H1 (cell line): ENCODE data around the gene PBX1. TPM values are rescaled to one million over a fixed set of nuclear protein-coding genes. Genes with fewer than 3 reads are reported as not detected.

ENCODE experiments used
- CTCF ChIA-PET: fragments of 300-600 bp; sonication (Branson Sonifier 250); formaldehyde crosslinking; loops from one replicate; lab custom pipeline; 2021; ENCODE audit not compliant: partially characterized antibody; lab: Charles Lee
- POLR2A ChIA-PET: fragments of 300-600 bp; sonication (Branson Sonifier 250); formaldehyde crosslinking; loops from one replicate; lab custom pipeline; 2021; ENCODE audit warnings: inconsistent platforms; ENCODE audit not compliant: partially characterized antibody; lab: Charles Lee
- DNase-seq, 2 experiments: peaks; one replicate each; pipeline versions ENCODE4 v3.0.0 to v3.0.0-alpha.2; 2010 to 2022; ENCODE audit warnings: low spot score in 2 of 2, low read depth in 1 of 2, mixed read lengths in 1 of 2
- FAIRE-seq: peaks from 2 replicates; lab custom pipeline; 2011; peaks lifted over from hg19 to GRCh38; lab: Jason Lieb, UNC
- H2AFZ ChIP-seq: 2 replicates; pipeline ENCODE4 v1.8.1; 2012; ENCODE audit warnings: low read length, inconsistent platforms
- H2AK5ac ChIP-seq: 2 replicates; pipeline ENCODE4 v1.6.1; 2013; ENCODE audit warnings: low read depth, low read length
- H2BK120ac ChIP-seq: replicated peaks from 2 replicates; pipeline ENCODE3; 2013; ENCODE audit warnings: low read depth, low read length, inconsistent platforms
- H2BK12ac ChIP-seq: 2 replicates; pipeline ENCODE4 v1.6.1; 2013; ENCODE audit warnings: low read depth, low read length
- H2BK15ac ChIP-seq: 2 replicates; pipeline ENCODE4 v1.6.1; 2013; ENCODE audit warnings: low read length
- H2BK20ac ChIP-seq: 2 replicates; pipeline ENCODE4 v1.6.1; 2013; ENCODE audit warnings: low read length
- H2BK5ac ChIP-seq: 2 replicates; pipeline ENCODE4 v1.6.1; 2013; ENCODE audit warnings: low read depth, low read length
- H3K14ac ChIP-seq: 2 replicates; pipeline ENCODE4 v1.6.1; 2013; ENCODE audit warnings: inconsistent platforms; ENCODE audit not compliant: insufficient read length
- H3K18ac ChIP-seq: 2 replicates; pipeline ENCODE4 v1.6.1; 2013; ENCODE audit warnings: low read length; ENCODE audit errors: extremely low read depth
- H3K23ac ChIP-seq: 2 replicates; pipeline ENCODE4 v1.6.1; 2013; ENCODE audit warnings: inconsistent platforms; ENCODE audit not compliant: insufficient read length
- H3K23me2 ChIP-seq: 2 replicates; pipeline ENCODE4 v1.6.1; 2013; ENCODE audit warnings: low read depth, low read length
- H3K27ac ChIP-seq: 2 replicates; pipeline ENCODE4 v1.6.1; 2011; ENCODE audit warnings: low read depth, low read length, inconsistent platforms
- H3K27me3 ChIP-seq, 4 experiments: replicated peaks in 1 of 4; 1 replicate in 1 of 4; 2 replicates in 3 of 4; pipeline versions ENCODE4 v1.6.1 to v1.8.1; 2011 to 2013; ENCODE audit warnings: low read length in 3 of 4, mild to moderate bottlenecking in 3 of 4, inconsistent platforms in 2 of 4, mixed read lengths in 2 of 4, moderate library complexity in 1 of 4; ENCODE audit not compliant: control insufficient read depth in 3 of 4, insufficient read depth in 3 of 4; ENCODE audit errors: extremely low read depth in 1 of 4
- H3K36me3 ChIP-seq, 4 experiments: 2 replicates each; pipeline versions ENCODE4 v1.6.1 to v1.8.1; 2011 to 2013; ENCODE audit warnings: mild to moderate bottlenecking in 4 of 4, low read length in 3 of 4, moderate library complexity in 2 of 4, control low read depth in 1 of 4, inconsistent platforms in 1 of 4; ENCODE audit not compliant: insufficient read depth in 4 of 4, control insufficient read depth in 2 of 4
- H3K4ac ChIP-seq: replicated peaks from 2 replicates; pipeline ENCODE3; 2013; ENCODE audit warnings: low read length, low read depth, mixed read lengths, inconsistent platforms; ENCODE audit not compliant: insufficient read length
- H3K4me1 ChIP-seq, 4 experiments: replicated peaks in 1 of 4; 1 replicate in 1 of 4; 2 replicates in 3 of 4; pipeline versions ENCODE4 v1.6.1 to v1.8.1; 2011 to 2013; ENCODE audit warnings: low read length in 3 of 4, inconsistent platforms in 2 of 4, mixed read lengths in 1 of 4; ENCODE audit not compliant: insufficient read depth in 4 of 4, control insufficient read depth in 3 of 4
- H3K4me2 ChIP-seq, 2 experiments: 2 replicates each; pipeline versions ENCODE4 v1.6.1 to v1.8.1; 2011 to 2013; ENCODE audit warnings: low read depth in 2 of 2, low read length in 2 of 2, control low read depth in 1 of 2, inconsistent platforms in 1 of 2, mild to moderate bottlenecking in 1 of 2; ENCODE audit not compliant: insufficient read depth in 1 of 2
- H3K4me3 ChIP-seq, 4 experiments: fragments of 200-600, 300-600 bp in 1 of 4; sonication (generic), shearing (Covaris generic), sonication (Bioruptor Twin) in 1 of 4; 2 replicates each; pipeline versions ENCODE4 v1.5.1 to v1.8.1; 2011 to 2016; ENCODE audit warnings: low read length in 4 of 4, low read depth in 3 of 4, control low read depth in 2 of 4, inconsistent platforms in 2 of 4, mild to moderate bottlenecking in 2 of 4, mixed read lengths in 1 of 4, moderate library complexity in 1 of 4; ENCODE audit not compliant: insufficient read depth in 2 of 4; ENCODE audit errors: extremely low read depth in 1 of 4
- H3K56ac ChIP-seq: replicated peaks from 2 replicates; pipeline ENCODE3; 2013; ENCODE audit warnings: low read depth, mild to moderate bottlenecking, mixed read lengths, low read length, inconsistent platforms; ENCODE audit not compliant: insufficient read length
- H3K79me1 ChIP-seq: 2 replicates; pipeline ENCODE4 v1.6.1; 2013; ENCODE audit warnings: low read depth, low read length, control low read depth
- H3K79me2 ChIP-seq, 2 experiments: 2 replicates each; pipeline versions ENCODE4 v1.6.1 to v1.8.1; 2012 to 2013; ENCODE audit warnings: low read length in 2 of 2, mild to moderate bottlenecking in 2 of 2, inconsistent platforms in 1 of 2; ENCODE audit not compliant: insufficient read depth in 2 of 2, control insufficient read depth in 1 of 2
- H3K9ac ChIP-seq, 4 experiments: replicated peaks in 1 of 4; 1 replicate in 1 of 4; 2 replicates in 3 of 4; pipeline versions ENCODE4 v1.6.1 to v1.8.1; 2011 to 2013; ENCODE audit warnings: low read depth in 3 of 4, low read length in 3 of 4, control low read depth in 2 of 4, mild to moderate bottlenecking in 2 of 4, moderate library complexity in 2 of 4, inconsistent platforms in 1 of 4; ENCODE audit errors: extremely low read depth in 1 of 4
- H3K9me3 ChIP-seq, 2 experiments: 2 replicates each; pipeline versions ENCODE4 v1.6.1 to v1.8.1; 2012 to 2013; ENCODE audit warnings: mild to moderate bottlenecking in 2 of 2, moderate library complexity in 2 of 2, control low read depth in 1 of 2, inconsistent platforms in 1 of 2, low read depth in 1 of 2, low read length in 1 of 2, mixed read lengths in 1 of 2; ENCODE audit not compliant: insufficient read depth in 2 of 2
- H4K20me1 ChIP-seq, 2 experiments: replicated peaks in 1 of 2; 2 replicates each; pipeline versions ENCODE3 to v1.8.1; 2011 to 2013; ENCODE audit warnings: inconsistent platforms in 2 of 2, low read length in 2 of 2, mild to moderate bottlenecking in 1 of 2; ENCODE audit not compliant: insufficient read depth in 2 of 2, control insufficient read depth in 1 of 2
- H4K5ac ChIP-seq: 2 replicates; pipeline ENCODE4 v1.6.1; 2013; ENCODE audit warnings: low read length, low read depth, mixed read lengths, inconsistent platforms; ENCODE audit not compliant: insufficient read length
- H4K8ac ChIP-seq: 2 replicates; pipeline ENCODE4 v1.8.0; 2013; ENCODE audit warnings: mild to moderate bottlenecking, moderate library complexity, low read length, inconsistent platforms; ENCODE audit not compliant: insufficient read depth; ENCODE audit errors: extremely low read depth
- H4K91ac ChIP-seq: replicated peaks from 2 replicates; pipeline ENCODE3; 2013; ENCODE audit warnings: low read length, mixed read lengths, inconsistent platforms; ENCODE audit not compliant: insufficient read length
- CTBP2 ChIP-seq: IDR thresholded peaks from 2 replicates; pipeline ENCODE4 v1.7.0; 2011; ENCODE audit warnings: borderline replicate concordance, mild to moderate bottlenecking, moderate library complexity, mixed read lengths, low read length; ENCODE audit not compliant: insufficient read depth, insufficient read length
- HDAC2 ChIP-seq, 2 experiments: fragments of 300-600 bp in 1 of 2; sonication (generic) in 1 of 2; IDR thresholded peaks; 2 replicates each; pipeline ENCODE4 v1.6.1; 2011 to 2012; ENCODE audit warnings: low read depth in 2 of 2, low read length in 2 of 2, mild to moderate bottlenecking in 2 of 2, moderate library complexity in 2 of 2, borderline replicate concordance in 1 of 2, inconsistent platforms in 1 of 2
- polyA plus RNA-seq, 7 experiments: library from polyadenylated mRNA; depleted of rRNA in 3 of 7; stranded (reverse) in 5 of 7; unstranded in 2 of 7; fragments of >200 nt in 5 of 7; fragments of 200-250 nt in 2 of 7; gene quantifications; 1 replicate in 5 of 7; 2 replicates in 1 of 7; 4 replicates in 1 of 7; pipeline versions ENCODE4 v1.2.1 to v1.2.3, GENCODE V29; 2011 to 2013; ENCODE audit warnings: missing spikeins in 2 of 7, mixed read lengths in 2 of 7
- total RNA-seq: library from RNA; stranded (reverse); fragmentation: NEBNext Ultra II Directional; extraction: Animal tissue kit (Norgen Biotek cat#: 25700); gene quantifications from 2 replicates; pipeline ENCODE4 v1.2.1, GENCODE V29; 2021

PBX1 gene
- total and polyA plus RNA-seq, 2 of the 8 experiments (the other 6 are each of a cell fraction or from before 2014, with no cell fraction given) = 87.4 to 124 TPM

DNA sequence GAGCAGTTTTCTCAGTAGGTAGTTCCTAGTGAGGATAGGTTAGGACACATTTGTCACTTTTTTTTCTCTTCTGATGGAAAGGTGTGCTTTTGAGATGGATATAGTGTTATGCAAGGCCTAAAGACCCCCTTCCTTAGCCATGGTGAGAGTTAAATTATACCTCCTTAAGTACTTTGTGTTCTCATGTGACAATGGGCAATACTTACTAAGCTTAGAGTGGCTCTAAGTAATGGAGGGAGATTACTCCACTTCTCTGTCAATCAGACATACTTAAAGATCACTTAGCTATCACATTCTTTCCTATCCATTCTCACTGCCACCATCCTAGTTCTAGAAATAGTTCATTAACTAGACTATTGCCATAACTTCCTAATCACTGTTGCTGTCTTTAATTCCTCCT lies 265.6 kb downstream of the PBX1 start:
- Histone ChIP-seq H2BK12ac (no peak overlapping the region), H3K14ac (no peak overlapping the region), H3K4ac (no peak overlapping the region), H4K8ac (no peak overlapping the region)
- TF ChIP-seq HDAC2 (IDR thresholded peaks at IDR 0.05; ENCODE audit: borderline replicate concordance in 1 of 2, low read depth in 2 of 2, low read length in 2 of 2) (no peak), CTBP2 (no peak)
- TF ChIP-seq, all 59 proteins: peak for 0
- H4K20me1 ChIP-seq = peaks cover 0 to 3% of the 10 kb centered on the region in 2 experiments
- H2BK20ac ChIP-seq = no peak overlapping the region
- no peak overlapping the region for H3K9ac ChIP-seq
- ChIA-PET POLR2A (no interaction called here), CTCF (interaction anchor here (0.7 to 1.5 kb wide), 5 partner anchors 13 to 587 kb away, joined by 3 to 6 read pairs (median 4); no protein-coding TSS in a partner anchor)
- H2BK15ac ChIP-seq = no peak overlapping the region
- H3K4me1 ChIP-seq = no peaks in the 10 kb centered on the region; a peak in 1 of 7 replicates
- H3K4me2 ChIP-seq = no peak overlapping the region
- no peak overlapping the region for H3K4me3 ChIP-seq
- H3K56ac ChIP-seq = no peak overlapping the region
- no peak overlapping the region for H2BK120ac ChIP-seq
- H4K91ac ChIP-seq = no peak overlapping the region
- H3K79me2 ChIP-seq = no peaks in the 10 kb centered on the region
- no peak overlapping the region for H2AFZ ChIP-seq
- H3K79me1 ChIP-seq = no peaks in the 10 kb centered on the region; the same call in 1 of the 2 replicates
- no peak overlapping the region for H2BK5ac ChIP-seq
- DNase-seq (no peak), FAIRE-seq (no peak)
- H3K23me2 ChIP-seq = no peaks in the 10 kb centered on the region
- peaks cover 2 to 52% (median 29%) of the 10 kb centered on the region in 4 experiments; a peak in 6 of 8 replicates for H3K36me3 ChIP-seq
- no peaks in the 10 kb centered on the region for H3K27me3 ChIP-seq
- no peak overlapping the region for H2AK5ac ChIP-seq
- H3K27ac ChIP-seq = no peak overlapping the region
- no peak overlapping the region for H4K5ac ChIP-seq
- no peak overlapping the region for H3K23ac ChIP-seq
- H3K9me3 ChIP-seq = no peaks in the 10 kb centered on the region
- no peak overlapping the region for H3K18ac ChIP-seq
